Activated CD8-positive, alpha-beta memory T cell treated with anti-CD3 and anti-CD28 coated beads, Interleukin-2, amount 50 U/mL, for 24 hours (primary cell): Measurements from ENCODE around the gene PAK5.
"Not testable (repeated sequence)": the region's sequence is repeated elsewhere in the genome, so short reads cannot be mapped to it uniquely, and the experiment has no call there.

Experiments
- DNase-seq: peaks from one replicate; pipeline ENCODE4 v3.0.0-alpha.2; 2020; ENCODE audit errors: extremely low read depth

PAK5 gene

GRCh38 chr20:9685011-9685410 is 153.9 kb downstream of the PAK5 start:
- no peak for DNase-seq

- no peak for DNase-seq
These were observed 161.7 kb downstream of the PAK5 start for GRCh38 chr20:9677100-9677623.

GRCh38 chr20:9672981-9673380 is 165.9 kb downstream of the PAK5 start:
- no peak for DNase-seq

- no peak for DNase-seq
These were observed 166.8 kb downstream of the PAK5 start for GRCh38 chr20:9672027-9672426.

DNA sequence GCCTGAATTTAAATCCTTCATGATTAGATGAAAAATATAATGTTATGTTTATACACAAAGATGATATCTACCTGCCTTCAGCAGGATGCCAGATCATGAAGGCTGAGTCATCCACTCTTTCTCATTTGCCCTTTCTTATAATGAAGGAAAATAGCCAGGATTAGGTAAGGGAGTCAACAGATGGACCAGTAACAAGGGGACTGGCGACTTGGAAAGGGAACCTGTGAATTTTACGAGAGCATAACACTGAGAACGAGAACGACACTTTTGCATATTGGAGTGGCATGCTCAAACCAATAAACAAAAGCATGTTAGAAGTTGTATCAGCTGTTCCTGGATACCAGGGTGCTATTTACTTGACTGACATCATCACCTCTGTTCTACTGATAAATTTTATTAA is 170.5 kb downstream of the PAK5 start:
- no peak for DNase-seq

GRCh38 chr20:9663423-9663822 is 175.5 kb downstream of the PAK5 start:
- DNase-seq: no peak

DNA sequence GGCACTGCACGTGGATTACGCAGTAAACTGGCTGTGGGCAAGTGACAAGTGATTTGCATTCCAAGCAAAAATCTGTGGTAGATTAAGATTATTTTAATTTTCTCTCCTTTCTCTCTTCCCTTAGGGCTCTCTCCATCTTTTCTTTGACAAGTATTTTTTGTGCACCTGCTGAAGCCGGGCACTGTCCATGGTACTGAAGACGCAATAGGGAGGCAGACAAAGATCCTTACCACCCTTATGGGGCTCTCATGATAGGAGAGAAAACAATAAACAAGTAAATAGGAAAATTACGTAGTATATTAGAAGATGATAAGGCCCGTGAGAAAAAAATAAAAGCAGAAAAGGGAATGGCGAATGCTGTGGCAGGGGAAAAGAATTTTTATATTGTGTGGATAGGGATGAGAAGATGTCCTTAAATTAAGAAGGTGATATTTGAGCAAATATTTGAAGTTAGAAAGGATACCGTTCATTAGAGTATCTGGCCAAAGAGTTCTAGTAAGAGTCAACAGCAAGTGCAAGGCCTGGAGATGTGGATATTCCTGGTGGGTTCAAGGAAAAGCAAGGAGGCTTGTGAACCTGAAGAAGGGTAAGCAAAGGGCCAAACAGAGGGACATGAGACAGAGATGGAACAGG is 178.5 kb downstream of the PAK5 start:
- no peak for DNase-seq

GRCh38 chr20:9647741-9648140 is 191.1 kb downstream of the PAK5 start:
- no peak for DNase-seq

GRCh38 chr20:9646375-9646774 is 192.5 kb downstream of the PAK5 start:
- DNase-seq: no peak

GRCh38 chr20:9642882-9643281 is 196.0 kb downstream of the PAK5 start:
- DNase-seq: no peak

- DNase-seq: not testable (repeated sequence)
These were observed 197.3 kb downstream of the PAK5 start for GRCh38 chr20:9641499-9642000.

DNA sequence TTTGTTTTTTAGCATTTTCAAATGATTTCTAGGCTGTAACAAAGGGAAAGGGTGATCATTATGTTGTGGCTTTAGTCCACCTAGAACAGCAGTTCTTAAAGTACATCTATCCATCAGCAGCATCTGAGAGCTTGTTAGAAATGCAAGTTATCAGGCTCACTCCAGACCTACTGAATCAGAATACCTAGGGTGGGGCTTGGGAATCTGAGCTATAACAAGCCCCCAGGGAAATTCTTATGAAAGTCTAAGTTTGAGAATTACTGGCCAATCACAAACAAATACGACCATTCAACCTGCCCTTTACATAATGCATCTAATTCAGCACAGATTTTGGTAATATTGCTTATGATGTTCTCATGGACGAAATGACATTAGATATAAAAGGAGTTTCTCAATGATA is 201.0 kb downstream of the PAK5 start:
- no peak for DNase-seq

DNA sequence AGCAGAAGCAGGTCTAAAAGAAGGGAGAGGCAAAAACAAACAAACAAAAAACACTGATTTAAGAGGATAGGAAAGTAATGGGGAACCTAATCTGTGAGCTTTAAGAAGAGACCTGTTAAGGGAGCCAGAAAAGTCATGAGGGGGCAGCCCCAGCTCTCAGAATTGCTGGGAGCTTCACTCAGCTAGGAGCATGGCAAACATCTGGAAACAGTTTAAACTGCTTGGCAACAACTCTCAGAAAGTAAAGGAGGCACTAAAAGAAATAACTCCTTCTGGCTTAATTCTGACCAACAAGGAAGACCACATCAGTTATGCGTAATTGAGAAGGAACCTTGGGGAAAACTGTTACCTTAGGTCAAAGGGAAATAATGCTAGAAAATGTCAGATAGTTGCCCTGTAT is 203.1 kb downstream of the PAK5 start:
- DNase-seq: no peak

- DNase-seq: no peak
These were observed 204.5 kb downstream of the PAK5 start for GRCh38 chr20:9634327-9634726.

GRCh38 chr20:9632991-9633390 is 205.9 kb downstream of the PAK5 start:
- DNase-seq: no peak

- no peak for DNase-seq
These were observed 206.6 kb downstream of the PAK5 start for GRCh38 chr20:9632265-9632664.

DNA sequence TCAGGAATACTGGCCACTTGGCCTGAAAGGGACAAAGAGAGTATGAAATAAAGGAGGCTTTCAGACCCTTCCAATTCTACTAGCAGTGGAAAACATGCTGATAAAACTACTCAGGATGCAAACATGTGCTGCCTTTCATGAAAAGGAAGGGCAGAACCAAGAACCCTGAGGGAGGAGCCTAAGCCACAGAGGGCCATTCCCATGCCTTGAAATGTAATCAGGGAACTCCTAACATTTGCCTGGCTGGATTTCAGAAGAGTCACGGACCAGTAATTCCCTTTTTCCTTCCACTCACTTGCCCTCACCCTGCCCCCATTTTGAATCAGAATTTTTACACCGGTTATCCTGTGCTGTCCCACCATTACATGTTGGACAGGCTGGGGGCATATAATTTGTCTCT is 208.3 kb downstream of the PAK5 start:
- DNase-seq: no peak

DNA sequence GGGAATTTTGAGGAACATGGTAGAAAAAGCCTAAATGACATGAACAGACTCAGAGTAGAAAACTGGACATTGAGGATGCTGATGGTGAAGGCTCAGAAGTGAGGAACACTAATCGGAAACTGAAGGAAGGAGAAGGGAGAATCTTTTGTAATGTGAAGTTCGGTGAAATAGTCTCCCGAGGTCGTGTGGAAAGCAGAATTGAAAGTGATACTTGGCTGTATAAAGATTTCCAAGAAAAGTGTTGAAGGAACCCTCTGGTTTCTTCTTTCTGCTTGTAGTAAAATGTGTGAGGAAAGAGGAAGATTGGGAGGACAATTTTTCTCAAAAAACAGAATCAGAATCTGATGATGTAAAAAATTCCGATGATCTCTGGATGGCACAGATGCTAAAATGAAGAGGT is 209.0 kb downstream of the PAK5 start:
- DNase-seq: no peak

DNA sequence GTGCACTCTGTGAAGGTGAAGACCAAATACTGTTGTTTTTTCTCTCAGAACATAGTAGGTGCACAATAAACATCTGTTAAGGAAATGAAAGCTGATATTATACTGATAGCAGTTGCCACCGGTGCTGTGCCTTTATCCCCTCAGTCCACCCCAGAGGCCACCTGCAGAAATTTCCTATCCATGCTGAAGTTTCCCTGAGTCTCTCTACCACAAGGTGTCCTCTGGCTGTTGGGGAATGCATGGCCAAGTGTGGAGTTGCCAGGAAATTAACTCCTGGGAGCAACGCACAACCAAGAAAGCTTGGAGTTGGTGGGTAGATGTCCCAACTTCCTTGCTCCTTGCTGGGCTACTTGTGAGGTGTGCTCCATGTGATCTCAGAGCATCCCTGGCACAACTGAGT is 210.3 kb downstream of the PAK5 start:
- no peak for DNase-seq

DNA sequence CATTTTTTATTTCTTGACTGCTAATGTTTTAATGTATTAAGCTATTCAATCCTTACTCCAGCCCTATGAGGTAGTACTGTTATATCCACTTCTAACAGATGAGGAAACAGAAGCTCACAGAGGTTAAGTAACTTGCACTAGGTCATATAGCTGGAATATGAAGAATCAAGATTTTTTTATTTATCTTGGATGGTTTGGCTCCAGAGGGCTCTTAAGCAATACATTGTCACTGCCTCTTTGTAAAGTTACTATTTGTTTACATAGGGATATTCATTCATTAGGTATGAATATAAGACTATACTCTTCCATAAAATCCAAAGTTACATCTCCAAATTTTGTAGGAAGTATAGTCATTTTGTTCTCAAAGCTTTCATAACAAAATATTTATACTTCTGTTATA is 210.7 kb downstream of the PAK5 start:
- DNase-seq: no peak

GRCh38 chr20:9627219-9627618 is 211.7 kb downstream of the PAK5 start:
- no peak for DNase-seq

DNA sequence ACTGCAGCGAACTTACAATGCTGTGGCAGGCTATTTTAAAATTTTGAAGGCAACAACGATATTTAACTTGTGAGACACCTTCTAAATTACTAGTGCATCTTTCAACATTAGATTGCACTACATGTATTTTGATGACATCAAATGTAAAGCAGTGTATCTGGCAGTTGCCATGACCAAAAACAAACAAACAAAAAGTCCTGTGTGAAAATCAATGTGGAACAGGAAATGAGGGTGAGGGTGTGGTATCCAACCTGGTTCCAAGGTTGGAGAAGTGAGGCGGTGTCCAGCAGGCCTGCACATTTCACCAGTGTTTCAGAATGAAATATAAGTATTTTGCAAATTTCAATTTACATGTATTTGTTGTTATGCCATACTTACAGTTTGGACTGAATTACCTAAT is 212.5 kb downstream of the PAK5 start:
- no peak for DNase-seq

GRCh38 chr20:9617940-9618339 is 220.9 kb downstream of the PAK5 start:
- no peak for DNase-seq
